GM21723 (cell line): ENCODE data around the gene ASPRV1.
"Not testable (repeated sequence)": the region's sequence is repeated elsewhere in the genome, so short reads cannot be mapped to it uniquely, and the experiment has no call there.

Experiments
- ATAC-seq: cut with Tn5 transposase; IDR thresholded peaks from one replicate; pipeline ENCODE4 v1.9.1; 2021; ENCODE audit warnings: mild to moderate bottlenecking, moderate library complexity; ENCODE audit not compliant: unreplicated experiment

ASPRV1 gene

GRCh38 chr2:69962986-69963730 lies 1.7 kb upstream of the ASPRV1 start:
- ATAC-seq = no peak

- no peak for ATAC-seq
Observed at GRCh38 chr2:69960821-69961220, 610 bp downstream of the ASPRV1 start.

- ATAC-seq = no peak
Observed at GRCh38 chr2:69959425-69959824, 2.0 kb downstream of the ASPRV1 start.

DNA sequence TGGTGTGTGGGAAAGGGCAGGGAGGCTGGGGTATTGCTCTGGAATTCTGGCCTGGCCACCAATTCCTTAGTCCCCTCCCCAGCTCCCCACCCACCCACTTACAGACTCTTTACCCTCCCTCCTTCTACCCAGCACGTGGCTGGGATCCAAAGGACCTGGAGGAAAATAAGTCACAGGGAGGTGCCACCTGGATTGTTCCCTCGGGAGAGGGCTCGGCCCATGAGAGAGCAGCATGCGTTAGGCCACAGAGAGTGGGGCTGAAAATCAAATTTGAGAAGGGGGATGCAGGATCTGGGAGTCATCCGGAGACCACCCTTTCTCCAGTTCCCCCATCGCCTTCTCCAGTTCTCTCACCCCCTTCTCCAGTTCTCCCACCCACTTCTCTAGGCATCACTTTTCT lies 3.0 kb downstream of the ASPRV1 start:
- ATAC-seq = no peak

DNA sequence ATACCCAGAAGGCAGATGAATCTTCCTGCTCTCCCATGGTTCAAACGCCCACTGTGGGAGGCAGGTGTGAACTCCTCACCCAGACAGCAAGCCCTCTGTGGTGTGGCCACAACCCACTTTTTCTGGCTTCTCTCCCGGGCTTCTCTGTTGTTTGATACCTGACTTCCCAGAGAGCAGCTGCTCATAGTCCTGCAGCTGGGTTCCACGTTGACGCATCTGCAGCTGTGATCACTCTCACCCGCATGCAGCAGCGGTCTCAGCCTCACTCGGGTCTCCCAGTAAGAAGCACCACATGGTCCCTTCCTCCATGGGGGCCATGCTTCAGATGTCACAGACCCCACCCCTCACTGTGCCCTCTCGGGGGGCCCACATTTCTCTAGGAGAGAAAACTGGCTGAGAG lies 3.5 kb downstream of the ASPRV1 start:
- ATAC-seq = no peak

DNA sequence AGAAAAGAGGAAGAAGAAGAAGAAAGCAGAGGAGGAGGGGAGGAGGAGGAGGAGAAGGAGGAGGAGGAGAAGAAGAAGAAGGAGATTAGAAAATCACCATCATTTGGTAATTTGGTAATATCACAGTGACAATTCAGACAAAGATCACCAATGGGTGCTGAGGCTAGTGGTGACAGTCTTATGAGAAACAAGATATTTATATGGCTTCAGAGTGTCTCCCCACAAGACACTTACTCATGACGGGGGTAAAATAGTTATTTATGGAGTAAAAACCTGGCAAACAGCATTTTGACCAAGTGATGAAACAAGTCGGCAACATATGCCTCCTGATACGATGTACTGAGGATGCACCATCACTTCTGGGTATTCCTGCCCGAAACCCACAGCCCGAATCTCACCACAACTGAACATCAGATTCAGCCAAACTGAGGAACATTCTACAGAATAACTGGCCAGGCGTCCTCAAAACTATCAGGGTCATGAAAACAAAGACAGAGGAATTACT lies 4.9 kb downstream of the ASPRV1 start:
- ATAC-seq = no peak

DNA sequence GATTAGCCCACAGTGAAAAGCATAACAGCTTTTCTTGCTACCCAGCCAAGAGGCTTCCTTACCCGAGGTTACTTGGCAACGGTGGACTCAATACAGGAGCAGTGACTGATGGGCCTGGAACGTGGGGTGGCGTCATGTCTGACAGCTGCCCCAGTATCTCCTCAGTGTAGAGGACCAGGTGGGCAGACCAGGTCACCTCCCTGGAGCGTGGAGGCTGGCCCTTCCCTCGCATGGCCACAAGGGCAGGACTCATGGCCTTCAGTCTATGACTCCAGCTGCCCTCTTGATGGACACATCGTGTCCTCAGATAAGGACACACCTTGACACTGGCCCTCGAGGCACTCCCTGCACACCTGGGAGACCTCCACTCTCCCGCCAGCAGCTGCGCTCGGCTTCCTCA lies 6.4 kb downstream of the ASPRV1 start:
- no peak for ATAC-seq

- no peak for ATAC-seq
Observed at GRCh38 chr2:69954084-69954483, 7.3 kb downstream of the ASPRV1 start.

DNA sequence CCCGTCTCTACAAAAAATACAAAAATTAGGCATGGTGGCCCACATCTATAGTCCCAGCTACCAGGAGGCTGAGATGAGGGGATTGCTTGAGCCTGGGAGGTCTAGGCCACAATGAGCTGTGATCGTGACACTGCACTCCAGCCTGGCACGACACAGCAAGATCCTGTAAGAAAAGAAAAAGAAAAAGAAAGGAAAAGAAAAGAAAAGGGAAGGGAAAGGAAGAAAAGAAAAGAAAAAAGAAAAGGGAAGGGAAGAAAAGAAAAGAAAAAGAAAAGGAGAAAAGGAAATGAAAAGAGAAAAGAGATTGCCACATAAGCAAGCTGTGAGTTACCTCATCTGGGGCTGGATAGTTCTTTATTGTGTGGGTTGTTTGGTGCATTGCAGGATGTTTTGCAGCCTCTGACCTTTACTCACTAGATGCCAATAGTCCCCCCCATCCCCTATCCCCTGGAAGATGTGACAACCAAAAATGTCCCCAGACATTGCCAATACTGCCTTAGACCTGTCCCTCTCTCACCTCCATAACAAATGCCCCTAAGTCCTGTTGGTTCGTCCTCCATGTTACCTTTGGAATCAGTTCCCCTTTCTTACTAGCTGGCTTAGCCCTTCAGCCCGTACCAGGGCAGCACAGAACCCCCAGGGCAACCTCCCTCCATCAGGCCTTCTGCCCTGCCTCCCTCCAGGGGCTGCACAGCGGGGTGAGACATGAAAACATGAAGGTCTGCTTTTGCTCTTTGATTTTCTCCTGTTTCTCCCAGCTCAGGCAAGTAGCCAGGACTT lies 8.9 kb downstream of the ASPRV1 start:
- no peak for ATAC-seq

GRCh38 chr2:69950671-69951070 lies 10.8 kb downstream of the ASPRV1 start:
- not testable (repeated sequence) for ATAC-seq

DNA sequence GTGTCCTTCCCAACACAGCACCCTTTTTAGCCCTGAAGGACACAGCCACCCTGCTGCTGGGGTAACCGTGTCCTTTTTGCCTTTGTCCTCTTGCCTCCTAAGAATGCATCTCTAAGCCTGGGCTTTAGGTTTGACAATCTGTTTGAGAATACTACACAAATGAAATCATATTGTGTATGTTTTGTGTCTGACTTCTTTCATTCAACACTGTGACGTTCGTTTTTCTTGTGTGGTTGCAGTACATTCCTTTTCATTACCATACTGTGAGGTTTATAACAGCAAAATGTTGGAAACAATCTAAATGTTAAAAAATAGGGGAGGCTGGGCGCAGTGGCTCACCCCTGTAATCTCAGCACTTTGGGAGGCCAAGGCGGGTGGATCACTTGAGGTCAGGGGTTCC lies 11.2 kb downstream of the ASPRV1 start:
- no peak for ATAC-seq

DNA sequence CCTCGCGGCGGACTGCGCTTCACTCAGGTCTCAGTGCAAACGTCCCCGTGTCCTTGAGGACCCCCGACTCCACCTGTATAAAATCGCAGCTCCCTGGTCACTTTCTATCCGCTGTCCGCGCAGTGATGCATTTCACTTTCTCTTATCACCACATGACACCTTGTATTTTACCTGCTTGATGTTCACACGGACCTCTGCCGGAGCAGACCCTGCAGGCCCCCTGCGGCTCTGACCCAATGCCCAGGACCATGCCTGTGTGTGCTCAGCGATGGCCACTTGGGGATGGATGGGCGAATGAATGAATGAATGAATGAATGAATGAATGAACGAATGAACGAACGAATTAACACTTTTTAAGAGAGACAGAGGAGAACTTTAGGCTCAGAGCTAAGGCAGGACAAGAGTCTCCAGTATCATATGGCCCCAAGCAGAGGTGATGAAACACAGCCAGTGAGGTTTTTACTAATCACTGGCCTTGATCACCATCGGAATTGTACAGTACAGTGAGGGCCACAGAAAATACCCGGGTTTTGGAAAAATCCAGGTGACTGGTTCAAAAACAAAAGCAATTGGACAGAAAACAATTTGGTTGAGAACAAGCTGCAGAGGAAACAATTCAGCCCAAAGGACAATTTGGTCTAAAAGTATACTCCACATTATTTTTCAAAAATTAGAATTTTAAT lies 12.3 kb downstream of the ASPRV1 start:
- no peak for ATAC-seq

GRCh38 chr2:69948032-69948962 lies 13.1 kb downstream of the ASPRV1 start:
- ATAC-seq = no peak

DNA sequence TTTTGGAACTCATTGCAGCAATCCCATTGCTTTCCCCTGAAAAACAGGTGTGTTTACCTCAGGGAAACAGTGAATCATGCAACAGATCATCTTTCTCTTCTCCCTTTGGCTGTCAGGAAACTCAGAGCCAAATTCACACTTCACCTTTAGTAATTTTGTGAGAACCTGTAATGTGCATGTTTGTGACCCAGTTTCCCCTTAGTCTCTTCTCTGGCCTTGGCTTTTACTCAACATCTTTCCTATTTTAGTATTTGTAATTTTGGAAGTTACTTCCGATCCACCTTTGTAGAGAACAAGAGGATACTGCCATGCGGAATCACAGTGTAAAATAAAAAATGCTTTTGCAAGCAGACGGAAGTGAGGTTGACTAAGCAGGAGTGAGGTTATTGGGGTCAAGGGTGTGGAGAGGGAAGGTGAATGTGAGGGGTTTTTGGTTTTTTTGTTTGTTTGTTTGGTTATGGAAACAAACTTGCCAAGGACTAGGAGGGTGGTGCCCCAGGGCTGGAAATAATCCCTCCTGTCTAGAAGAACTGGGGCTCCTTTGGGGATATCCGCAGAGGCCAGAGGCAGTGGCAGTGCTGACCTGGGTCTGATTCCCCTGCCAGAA lies 14.0 kb downstream of the ASPRV1 start:
- no peak for ATAC-seq

DNA sequence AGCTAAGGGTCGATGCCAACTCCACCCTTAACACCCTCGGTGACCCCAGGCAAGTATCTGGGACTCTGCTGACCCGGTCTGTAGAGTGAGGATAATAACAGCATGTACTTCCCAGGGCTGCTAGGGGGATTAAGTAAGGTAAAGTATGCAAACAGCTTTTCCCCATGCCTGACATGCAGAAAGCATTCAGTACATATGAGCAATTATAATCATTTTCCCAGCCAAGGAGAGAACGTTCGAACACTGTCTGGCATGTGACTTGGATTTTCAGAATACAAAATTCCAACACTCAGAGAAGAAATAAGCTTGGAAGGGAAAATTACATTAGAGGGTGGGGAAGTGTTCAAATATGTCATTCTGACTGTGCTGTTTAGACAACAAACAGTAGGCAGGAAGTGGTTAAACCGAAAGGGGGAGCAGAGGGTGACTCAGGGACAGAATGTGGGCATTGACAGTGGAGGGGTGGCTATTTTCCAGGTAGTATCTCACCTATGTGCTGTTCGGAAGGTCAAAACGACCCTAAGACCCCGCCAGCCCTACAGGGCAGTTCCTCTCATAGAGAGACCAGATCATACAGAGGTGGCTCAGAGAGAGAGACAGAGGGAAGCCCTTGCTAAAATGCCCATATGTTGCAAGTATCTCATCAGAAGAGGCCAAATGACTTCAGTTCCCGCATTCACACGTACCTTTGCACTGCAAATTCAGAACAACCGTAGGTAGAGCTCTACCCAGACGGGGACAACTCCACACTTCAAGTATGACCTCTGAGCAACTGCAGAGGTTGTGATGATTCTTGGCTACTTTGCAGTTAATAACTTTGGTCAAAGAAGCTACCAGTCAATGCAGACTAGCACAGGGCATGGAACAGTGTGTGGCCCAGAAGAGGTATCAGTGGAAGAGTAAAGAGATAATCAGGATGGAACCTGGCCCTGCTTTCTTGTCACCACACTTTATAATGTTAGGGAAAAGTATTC lies 14.8 kb downstream of the ASPRV1 start:
- ATAC-seq = peak; percentile 86

- no peak for ATAC-seq
Observed at GRCh38 chr2:69945941-69946340, 15.5 kb downstream of the ASPRV1 start.

GRCh38 chr2:69945441-69945840 lies 16.0 kb downstream of the ASPRV1 start:
- ATAC-seq = no peak

DNA sequence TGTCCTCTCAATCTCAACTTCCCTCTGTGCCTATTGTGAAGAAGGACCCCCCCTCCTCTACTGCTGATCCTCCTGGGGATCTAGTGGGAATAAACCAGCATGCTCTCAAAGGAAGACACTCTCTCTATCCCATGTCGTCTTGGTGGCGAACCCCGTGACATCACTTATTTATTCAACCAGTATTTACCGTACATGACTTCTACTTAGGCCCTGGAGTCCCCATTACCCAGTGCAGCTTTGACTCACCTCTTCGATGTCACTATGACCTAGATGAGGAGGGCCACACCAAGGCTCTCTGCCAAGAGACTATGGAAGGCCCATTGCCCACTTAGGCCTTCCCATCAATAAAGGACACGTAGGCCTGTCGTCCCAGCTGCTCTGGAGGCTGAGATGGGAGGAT lies 16.7 kb downstream of the ASPRV1 start:
- no peak for ATAC-seq
